Esophagus (tissue), 2 donors: ENCODE measurements around the gene THBD. TPM values are rescaled to one million over a fixed set of nuclear protein-coding genes. Genes with fewer than 3 reads are reported as not detected.

Experiments
- H3K27ac ChIP-seq, 2 donors: one replicate each; pipeline ENCODE4 v1.5.1; 2013; ENCODE audit warnings: low read depth in 2 of 2, mild to moderate bottlenecking in 2 of 2, inconsistent platforms in 1 of 2, low read length in 1 of 2, moderate library complexity in 1 of 2
- H3K27me3 ChIP-seq, 2 donors: one replicate each; pipeline ENCODE4 v1.6.1; 2013; ENCODE audit warnings: low read length in 2 of 2, control low read depth in 1 of 2, mild to moderate bottlenecking in 1 of 2; ENCODE audit not compliant: insufficient read depth in 2 of 2, control insufficient read depth in 1 of 2
- H3K36me3 ChIP-seq, 2 donors: one replicate each; pipeline ENCODE4 v1.6.1; 2013; ENCODE audit warnings: low read length in 1 of 2; ENCODE audit not compliant: control insufficient read depth in 2 of 2, insufficient read depth in 2 of 2
- H3K4me1 ChIP-seq, 2 donors: one replicate each; pipeline ENCODE4 v1.6.1; 2013; ENCODE audit warnings: low read length in 1 of 2; ENCODE audit not compliant: control insufficient read depth in 2 of 2, insufficient read depth in 2 of 2
- H3K4me3 ChIP-seq, 2 donors: one replicate each; pipeline ENCODE4 v1.5.1; 2013; ENCODE audit warnings: low read length in 2 of 2, mild to moderate bottlenecking in 2 of 2, low read depth in 1 of 2, moderate library complexity in 1 of 2
- H3K9me3 ChIP-seq, 2 donors: one replicate each; pipeline ENCODE4 v1.6.1; 2013; ENCODE audit warnings: mild to moderate bottlenecking in 2 of 2, low read depth in 1 of 2, low read length in 1 of 2, moderate library complexity in 1 of 2; ENCODE audit not compliant: control insufficient read depth in 2 of 2, insufficient read depth in 1 of 2
- WGBS, 2 donors: extraction: QIAGEN DNeasy Blood & Tissue Kit; methylation state at CpG; one replicate each; pipeline ENCODE4 v1.1.7; 2013; 5-methylcytosine and 5-hydroxymethylcytosine counted together
- polyA plus RNA-seq, 2 donors: library from polyadenylated mRNA; stranded (reverse); fragments of 200-250 nt; gene quantifications; one replicate each; pipeline ENCODE4 v1.2.3, GENCODE V29; 2013
- donor health status: healthy with polysubstance abuse.
- donor health status: Bipolar disorder and iron deficiency.

THBD gene
- polyA plus RNA-seq, 2 donors = 9.5 to 29.7 TPM

DNA sequence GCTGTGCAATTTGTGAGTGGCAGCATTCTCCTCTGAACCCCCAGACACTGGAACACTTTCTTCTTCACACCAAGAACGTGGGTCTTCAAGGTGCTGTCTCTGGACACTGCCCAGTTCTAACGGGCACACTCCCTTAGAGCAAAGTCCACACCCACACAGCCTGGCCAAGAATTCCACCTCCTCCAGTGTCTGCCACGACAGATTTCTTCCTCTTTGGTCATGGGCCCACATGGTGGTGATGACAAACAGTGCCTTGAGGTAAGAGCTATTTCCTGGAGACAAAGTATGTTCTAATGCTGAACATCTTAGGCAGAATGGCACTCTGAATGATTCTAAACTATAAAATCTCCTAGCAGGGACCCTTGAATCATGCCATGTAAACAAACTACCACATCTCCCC lies 39.8 kb downstream of the THBD start:
- H3K27ac ChIP-seq = no peak overlapping the region
- no peak overlapping the region for H3K4me3 ChIP-seq
- H3K4me1 ChIP-seq = no peaks in the 10 kb centered on the region
- no peaks in the 10 kb centered on the region for H3K36me3 ChIP-seq
- no peaks in the 10 kb centered on the region for H3K27me3 ChIP-seq
- WGBS, 2 donors = 25 to 26% methylated on average over 3 of the region's 3 CpGs
- H3K9me3 ChIP-seq = no peaks in the 10 kb centered on the region

GRCh38 chr20:23008667-23009066 lies 40.8 kb downstream of the THBD start:
- WGBS, 2 donors = 78 to 96% methylated on average over 2 of the region's 2 CpGs
- Histone ChIP-seq H3K27me3 (no peaks in the 10 kb centered on the region), H3K36me3 (no peaks in the 10 kb centered on the region), H3K4me3 (no peak overlapping the region), H3K4me1 (no peaks in the 10 kb centered on the region), H3K27ac (no peak overlapping the region), H3K9me3 (no peaks in the 10 kb centered on the region)

DNA sequence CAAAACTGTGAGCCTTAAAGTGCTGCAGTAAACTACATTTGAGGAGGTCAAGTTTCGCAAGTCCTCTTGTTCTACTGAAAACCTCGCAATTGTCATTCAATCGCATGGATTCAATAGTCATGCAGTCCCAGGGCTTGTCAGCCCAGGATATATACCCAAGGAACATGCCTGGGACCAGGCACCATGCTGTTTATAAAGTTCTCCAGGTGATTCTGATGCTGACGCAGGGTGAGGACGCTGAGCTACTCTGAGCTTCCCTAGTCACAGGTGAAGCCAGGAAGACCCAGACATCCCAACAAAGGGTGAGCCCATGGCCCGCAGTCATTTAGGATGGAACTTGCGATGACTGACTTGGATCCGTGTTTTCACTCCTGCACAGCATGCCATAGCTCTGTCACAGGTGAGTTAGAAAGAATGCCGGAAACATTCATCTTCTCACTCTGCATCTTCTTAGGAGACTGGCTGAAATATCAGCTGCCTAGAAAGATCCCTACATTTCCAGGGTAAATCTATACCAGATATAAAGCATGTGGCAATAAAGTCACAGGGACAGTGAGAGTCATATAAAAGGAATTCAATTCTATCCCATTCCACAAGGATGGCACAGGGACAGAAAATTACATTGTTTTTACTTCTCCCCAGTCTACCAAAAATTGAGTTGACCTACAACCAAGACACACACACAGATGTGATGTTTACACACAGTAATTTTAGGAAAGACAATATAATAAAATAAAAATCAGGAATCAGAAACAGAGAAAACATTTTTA lies 41.4 kb downstream of the THBD start:
- no peak overlapping the region for H3K27ac ChIP-seq
- no peaks in the 10 kb centered on the region for H3K36me3 ChIP-seq
- WGBS, 2 donors = 91 to 94% methylated on average over 9 of the region's 9 CpGs
- no peaks in the 10 kb centered on the region for H3K27me3 ChIP-seq
- no peak overlapping the region for H3K4me3 ChIP-seq
- H3K9me3 ChIP-seq = no peaks in the 10 kb centered on the region
- no peaks in the 10 kb centered on the region for H3K4me1 ChIP-seq

- no peaks in the 10 kb centered on the region for H3K4me1 ChIP-seq
- 80 to 83% methylated on average over 3 of the region's 3 CpGs for WGBS, 2 donors
Observed at GRCh38 chr20:23007462-23007861, 42.0 kb downstream of the THBD start.

DNA sequence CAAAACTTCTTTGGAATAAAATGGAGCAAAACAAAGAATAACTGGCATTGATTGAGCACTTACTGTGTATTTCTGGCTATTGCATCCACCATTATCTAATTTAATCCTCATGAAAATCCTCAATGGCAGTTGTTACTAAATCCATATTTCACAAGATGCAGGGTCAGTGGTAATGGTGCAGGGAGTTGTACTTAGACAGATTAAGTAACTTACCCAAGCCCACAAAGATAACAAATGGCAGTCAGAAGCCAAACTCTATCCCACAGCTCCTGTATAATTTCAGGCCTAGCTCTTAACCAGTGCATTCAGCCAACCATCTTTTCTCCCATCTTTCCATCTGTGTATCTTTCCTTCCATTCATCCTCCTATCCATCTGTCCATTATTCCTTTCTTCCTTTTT lies 43.7 kb downstream of the THBD start:
- H3K4me1 ChIP-seq = no peaks in the 10 kb centered on the region
- H3K36me3 ChIP-seq = no peaks in the 10 kb centered on the region
- H3K27me3 ChIP-seq = no peaks in the 10 kb centered on the region
- H3K4me3 ChIP-seq = no peak overlapping the region
- H3K9me3 ChIP-seq = no peaks in the 10 kb centered on the region
- no peak overlapping the region for H3K27ac ChIP-seq

More at GRCh38 chr20:23007462-23007861, 42.0 kb downstream of the THBD start:
- no peak overlapping the region for H3K4me3 ChIP-seq
- H3K9me3 ChIP-seq = no peaks in the 10 kb centered on the region
- no peak overlapping the region for H3K27ac ChIP-seq
- no peaks in the 10 kb centered on the region for H3K27me3 ChIP-seq
- no peaks in the 10 kb centered on the region for H3K36me3 ChIP-seq

DNA sequence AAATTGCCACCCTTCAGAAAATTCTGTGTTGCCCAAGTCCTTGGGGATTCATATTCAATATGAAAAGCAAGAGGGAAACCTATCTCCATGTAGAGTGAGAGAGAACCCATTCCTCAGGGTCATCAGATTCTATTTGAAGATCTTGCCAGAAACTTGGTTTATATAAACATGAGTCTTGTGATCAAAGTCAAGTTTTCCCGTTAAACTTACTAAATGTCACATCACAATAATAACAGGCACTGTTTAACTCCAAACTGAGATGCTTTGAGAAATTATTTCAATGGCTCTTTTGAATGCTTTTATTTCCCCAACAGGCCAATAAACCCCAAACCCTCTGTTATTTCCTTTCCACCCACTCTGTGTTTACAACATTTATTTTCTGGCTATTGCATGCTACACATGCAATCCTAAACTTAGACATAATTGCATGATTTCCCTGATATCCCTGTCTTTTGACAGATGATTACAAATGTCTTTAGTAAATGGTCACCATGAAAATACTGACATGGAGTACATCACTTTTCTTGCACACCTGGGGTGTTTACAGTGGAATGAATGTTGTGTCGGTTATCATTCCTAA lies 45.5 kb downstream of the THBD start:
- Histone ChIP-seq H3K4me1 (no peaks in the 10 kb centered on the region), H3K27me3 (no peaks in the 10 kb centered on the region), H3K9me3 (peaks cover 0 to 3% of the 10 kb centered on the region in 2 donors), H3K27ac (no peak overlapping the region), H3K4me3 (no peak overlapping the region), H3K36me3 (no peaks in the 10 kb centered on the region)
- WGBS, 2 donors = 68 to 80% methylated on average over 2 of the region's 2 CpGs

DNA sequence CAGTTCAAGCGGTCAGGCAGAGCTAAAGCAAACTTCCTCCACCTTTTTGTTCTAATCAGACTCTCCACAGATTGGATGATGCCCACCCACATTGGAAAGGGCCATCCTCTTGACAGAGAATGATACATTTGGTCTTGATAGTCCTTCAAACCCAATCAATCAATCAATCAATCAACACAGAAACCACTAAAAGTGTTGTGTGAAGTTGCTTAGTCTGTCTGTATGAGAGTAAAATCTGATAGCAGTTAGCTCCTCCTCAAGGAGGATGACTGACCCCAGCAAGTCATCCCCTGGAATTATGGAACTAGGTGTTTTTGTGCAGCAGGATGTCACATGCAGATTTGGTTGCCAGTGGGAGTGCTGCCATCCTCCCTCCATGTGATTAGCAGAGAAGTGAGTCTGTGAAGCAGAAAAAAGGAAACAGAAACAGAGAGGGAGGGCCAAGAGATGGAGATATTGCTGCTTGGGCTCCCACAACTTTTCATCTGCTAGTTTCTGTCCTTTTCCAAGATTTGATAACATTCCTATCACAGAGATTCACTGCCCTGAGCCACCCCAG lies 46.3 kb downstream of the THBD start:
- Histone ChIP-seq H3K4me1 (no peaks in the 10 kb centered on the region), H3K9me3 (peaks cover 0 to 3% of the 10 kb centered on the region in 2 donors), H3K36me3 (no peaks in the 10 kb centered on the region), H3K27me3 (no peaks in the 10 kb centered on the region), H3K4me3 (no peak overlapping the region), H3K27ac (no peak overlapping the region)
- WGBS, 2 donors = 85 to 92% methylated on average over 1 of the region's 1 CpG

GRCh38 chr20:23002276-23002675 lies 47.2 kb downstream of the THBD start:
- Histone ChIP-seq H3K4me1 (no peaks in the 10 kb centered on the region), H3K36me3 (no peaks in the 10 kb centered on the region), H3K4me3 (no peak overlapping the region), H3K27me3 (no peaks in the 10 kb centered on the region), H3K27ac (no peak overlapping the region), H3K9me3 (peaks cover 0 to 3% of the 10 kb centered on the region in 2 donors)
- WGBS, 2 donors = 90 to 92% methylated on average over 6 of the region's 6 CpGs

DNA sequence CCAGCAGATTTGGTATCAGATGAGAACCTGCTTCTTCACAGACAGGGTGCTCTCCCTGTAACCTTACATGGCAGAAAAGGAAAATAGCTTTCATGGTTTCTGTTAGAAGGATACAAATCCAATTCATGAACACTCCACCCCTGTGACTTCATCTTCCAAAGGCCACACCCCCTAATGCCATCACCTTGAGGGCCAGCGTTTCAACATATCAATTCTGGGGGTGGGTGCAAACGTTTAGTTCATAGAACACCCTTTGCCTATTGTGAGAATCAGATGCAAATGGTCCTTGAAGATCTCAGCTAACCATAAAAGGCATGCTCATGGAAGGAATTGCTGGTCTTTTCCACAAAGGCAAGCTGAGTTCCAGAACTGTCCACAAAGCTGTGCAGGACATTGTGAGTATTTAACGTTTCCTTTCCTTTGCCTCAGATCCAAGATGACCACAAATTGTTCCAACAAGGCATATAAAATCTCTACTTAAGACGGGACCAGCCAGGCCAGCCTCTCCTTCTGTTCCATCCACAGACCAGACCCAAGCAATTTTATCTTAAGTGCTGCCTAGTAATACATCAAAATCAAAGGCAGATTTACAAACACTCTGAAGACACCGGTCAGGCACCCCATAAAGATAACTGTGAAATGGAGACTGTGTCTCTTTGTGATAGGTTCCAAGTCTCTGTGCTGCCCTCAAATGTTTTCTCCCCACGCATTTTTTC lies 49.1 kb downstream of the THBD start:
- Histone ChIP-seq H3K27ac (no peak overlapping the region), H3K9me3 (peaks cover 0 to 3% of the 10 kb centered on the region in 2 donors), H3K27me3 (no peaks in the 10 kb centered on the region), H3K36me3 (no peaks in the 10 kb centered on the region), H3K4me1 (no peaks in the 10 kb centered on the region), H3K4me3 (no peak overlapping the region)
- WGBS, 2 donors = 61 to 69% methylated on average over 6 of the region's 6 CpGs
